Right cardiac atrium (tissue), 5 donors: ENCODE measurements around the gene TRIM26. TPM values are rescaled to one million over a fixed set of nuclear protein-coding genes. Genes with fewer than 3 reads are reported as not detected.

Experiments
- ATAC-seq, 2 donors: fragments of 200-7000 bp; cut with Tn5 transposase; one replicate each; pipeline versions ENCODE4 v1.8.0 to v1.9.1; 2020; ENCODE audit warnings: moderate library complexity in 2 of 2, mild to moderate bottlenecking in 1 of 2
- DNase-seq, 3 donors: peaks; one replicate each; pipeline ENCODE4 v3.0.0-alpha.2; 2020
- H3K27ac ChIP-seq: one replicate; pipeline ENCODE4 v1.5.1; 2013; ENCODE audit warnings: mild to moderate bottlenecking, low read length, control low read depth, moderate library complexity
- H3K27me3 ChIP-seq: one replicate; pipeline ENCODE4 v1.6.1; 2013; ENCODE audit not compliant: control insufficient read depth, insufficient read depth
- H3K4me1 ChIP-seq: one replicate; pipeline ENCODE4 v1.6.1; 2013; ENCODE audit warnings: low read length; ENCODE audit not compliant: control insufficient read depth, insufficient read depth
- H3K4me3 ChIP-seq: one replicate; pipeline ENCODE4 v1.5.1; 2013; ENCODE audit warnings: low read length, control low read depth
- H3K9me3 ChIP-seq: one replicate; pipeline ENCODE4 v1.6.1; 2013; ENCODE audit warnings: low read length; ENCODE audit not compliant: control insufficient read depth
- WGBS: extraction: QIAGEN DNeasy Blood & Tissue Kit; methylation state at CpG from one replicate; pipeline ENCODE4 v1.1.7; 2013; 5-methylcytosine and 5-hydroxymethylcytosine counted together
- intact Hi-C, 4 donors: fragments of 100-400 bp; cut with DNase I; formaldehyde crosslinking; loops; one replicate each; pipeline versions ENCODE4 v1.11.0 to v1.14.0; 2022 to 2023
- polyA plus RNA-seq: library from polyadenylated mRNA; stranded (reverse); fragments of 200-250 nt; gene quantifications from one replicate; pipeline ENCODE4 v1.2.3, GENCODE V29; 2013
- total RNA-seq, 4 donors: library from RNA; stranded (reverse); fragmentation: NEBNext Ultra II Directional; extraction: Animal tissue kit (Norgen Biotek cat#: 25700); gene quantifications; one replicate each; pipeline ENCODE4 v1.2.1, GENCODE V29; 2021
- donor health status: healthy with polysubstance abuse.
- donor health status: DM: no; HTN: yes; CAD: no.
- donor health status: DM: no; HTN: no; CAD: no.
- donor health status: DM: no; HTN: yes; CAD: no; lungs with severe emphysema.
- donor health status: DM: yes; HTN: yes; CAD: no.

The TRIM26 gene
- total and polyA plus RNA-seq, 5 donors: 19.6 to 27.1 (median 25.0) TPM

DNA sequence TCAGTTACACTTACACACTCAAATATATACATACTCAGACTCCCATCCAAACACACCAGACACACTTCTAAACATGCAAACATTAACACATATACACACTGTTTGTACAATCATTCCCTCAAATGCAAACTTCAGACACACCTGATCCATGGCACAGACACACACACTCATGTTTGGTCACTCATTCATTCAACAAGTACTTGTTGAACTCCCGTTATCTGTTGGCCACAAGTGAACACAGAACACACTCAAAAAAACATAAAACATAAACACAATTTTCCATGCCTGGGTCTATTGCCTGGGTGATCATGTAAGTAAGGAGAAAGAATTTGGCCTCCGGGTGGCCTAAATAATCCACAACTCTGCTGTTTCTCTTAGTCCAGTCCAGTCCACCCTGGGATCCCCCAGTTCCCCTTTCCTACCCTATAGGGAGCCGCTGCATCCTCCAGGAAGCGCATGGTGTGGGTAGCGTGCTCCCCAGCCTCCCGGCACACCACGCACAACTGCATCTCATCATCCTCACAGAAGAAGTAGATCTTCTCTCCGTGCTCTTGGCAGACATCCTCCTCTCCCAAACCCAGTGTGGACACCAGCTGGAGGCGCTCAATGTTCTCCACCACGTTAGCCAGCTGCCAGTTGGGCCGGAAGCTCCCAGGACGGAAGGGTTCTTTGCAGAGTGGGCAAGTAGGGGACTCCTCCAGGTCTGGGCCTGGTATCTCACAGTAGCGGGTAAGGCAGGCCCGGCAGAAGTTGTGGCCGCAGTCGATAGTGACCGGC is 53.0 kb downstream of the TRIM26 start:
- Histone ChIP-seq H3K9me3 (no peaks in the 10 kb centered on the region), H3K4me3 (no peak overlapping the region), H3K27me3 (no peaks in the 10 kb centered on the region), H3K4me1 (peaks cover 2% of the 10 kb centered on the region), H3K27ac (no peak overlapping the region)
- ATAC-seq (no peak), DNase-seq (no peak)
- intact Hi-C loops: no loop called here
- WGBS: 91% methylated on average over 17 of the region's 17 CpGs

- Histone ChIP-seq H3K27ac (no peak overlapping the region), H3K4me3 (no peak overlapping the region), H3K4me1 (peaks cover 2% of the 10 kb centered on the region), H3K27me3 (no peaks in the 10 kb centered on the region), H3K9me3 (no peaks in the 10 kb centered on the region)
- ATAC-seq (no peak), DNase-seq (no peak)
- 68% methylated on average over 3 of the region's 3 CpGs for WGBS
- intact Hi-C loops: no loop called here
These were observed 54.6 kb downstream of the TRIM26 start for GRCh38 chr6:30158475-30159040.

GRCh38 chr6:30157999-30158398 is 55.2 kb downstream of the TRIM26 start:
- ATAC-seq: no peak
- 81% methylated on average over 2 of the region's 2 CpGs for WGBS

DNA sequence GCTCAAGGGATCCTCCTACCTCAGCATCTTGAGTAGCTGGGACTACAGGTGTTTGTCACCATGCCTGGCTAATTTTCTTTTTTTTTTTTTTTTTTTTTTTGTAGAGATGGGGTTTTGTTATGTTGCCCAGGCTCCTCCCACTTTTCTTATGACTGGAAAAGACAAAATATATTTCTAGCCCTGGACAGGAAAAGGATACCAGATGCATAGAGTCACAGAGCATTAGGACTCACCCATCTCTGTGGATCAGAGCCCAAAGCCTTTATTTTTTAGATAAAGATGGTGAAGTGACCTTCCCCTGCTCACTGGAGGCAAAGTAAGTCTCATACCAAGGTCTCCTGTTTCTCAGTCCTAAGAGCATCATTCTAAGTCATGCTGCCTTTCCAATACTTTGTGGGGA is 55.6 kb downstream of the TRIM26 start:
- Histone ChIP-seq H3K9me3 (no peaks in the 10 kb centered on the region), H3K4me1 (peaks cover 2% of the 10 kb centered on the region), H3K4me3 (no peak overlapping the region), H3K27ac (no peak overlapping the region), H3K27me3 (no peaks in the 10 kb centered on the region)
- no peak for DNase-seq
- intact Hi-C loops: no loop called here
- no peak for ATAC-seq

More at GRCh38 chr6:30157999-30158398, 55.2 kb downstream of the TRIM26 start:
- Histone ChIP-seq H3K27me3 (no peaks in the 10 kb centered on the region), H3K4me3 (no peak overlapping the region), H3K9me3 (no peaks in the 10 kb centered on the region), H3K27ac (no peak overlapping the region), H3K4me1 (peaks cover 2% of the 10 kb centered on the region)
- no peak for DNase-seq
- intact Hi-C loops: no loop called here

- no peaks in the 10 kb centered on the region for H3K27me3 ChIP-seq
- no peaks in the 10 kb centered on the region for H3K9me3 ChIP-seq
- DNase-seq: no peak
- no peak overlapping the region for H3K4me3 ChIP-seq
- ATAC-seq: no peak
- no peak overlapping the region for H3K27ac ChIP-seq
- peaks cover 2% of the 10 kb centered on the region for H3K4me1 ChIP-seq
- intact Hi-C loops: no loop called here
- 88% methylated on average over 9 of the region's 9 CpGs for WGBS
These were observed 56.4 kb downstream of the TRIM26 start for GRCh38 chr6:30156774-30157173.

- WGBS: 9% methylated on average over 4 of the region's 4 CpGs
- Histone ChIP-seq H3K9me3 (no peaks in the 10 kb centered on the region), H3K27me3 (no peaks in the 10 kb centered on the region), H3K4me1 (peaks cover 2% of the 10 kb centered on the region), H3K4me3 (no peak overlapping the region), H3K27ac (no peak overlapping the region)
- intact Hi-C loops: no loop called here
- ATAC-seq (peak; percentile 71 to 93), DNase-seq (peak in 2 of 3 donors; percentile 71 to 72)
These were observed 57.0 kb downstream of the TRIM26 start for GRCh38 chr6:30156262-30156599.

GRCh38 chr6:30155520-30156261 is 57.5 kb downstream of the TRIM26 start:
- intact Hi-C loops: no loop called here
- no peak overlapping the region for H3K4me3 ChIP-seq
- 93% methylated on average over 2 of the region's 2 CpGs for WGBS
- ATAC-seq: peak in 1 of 2 donors; percentile 19
- H3K27ac ChIP-seq: no peak overlapping the region
- no peaks in the 10 kb centered on the region for H3K27me3 ChIP-seq
- no peak for DNase-seq
- peaks cover 2% of the 10 kb centered on the region for H3K4me1 ChIP-seq
- H3K9me3 ChIP-seq: no peaks in the 10 kb centered on the region

GRCh38 chr6:30154709-30155519 is 58.3 kb downstream of the TRIM26 start:
- no peak overlapping the region for H3K27ac ChIP-seq
- no peaks in the 10 kb centered on the region for H3K27me3 ChIP-seq
- no peaks in the 10 kb centered on the region for H3K9me3 ChIP-seq
- 55% methylated on average over 12 of the region's 12 CpGs for WGBS
- intact Hi-C loops: no loop called here
- peaks cover 2% of the 10 kb centered on the region for H3K4me1 ChIP-seq
- peak; percentile 36 to 57 for ATAC-seq
- no peak for DNase-seq
- H3K4me3 ChIP-seq: no peak overlapping the region

DNA sequence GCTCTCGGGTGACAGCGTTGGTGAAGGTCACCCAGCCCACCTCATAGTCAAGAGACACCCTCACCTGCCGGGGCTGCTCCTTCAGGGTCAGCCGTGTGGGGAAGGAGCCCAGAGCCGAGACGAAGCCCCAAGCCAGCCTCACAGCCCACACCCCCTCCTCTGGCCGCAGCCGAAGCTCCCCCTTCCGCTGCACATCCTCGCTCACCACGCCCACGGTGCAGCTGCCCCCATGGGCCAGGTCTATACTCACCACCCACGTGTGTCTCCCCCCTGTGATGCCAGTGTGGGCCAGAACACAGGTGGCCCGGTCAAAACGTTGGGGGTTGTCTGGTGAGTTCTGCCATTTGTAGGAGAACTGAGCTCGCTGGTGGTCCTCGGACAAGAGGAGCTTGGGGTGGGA is 59.1 kb downstream of the TRIM26 start:
- Histone ChIP-seq H3K9me3 (no peaks in the 10 kb centered on the region), H3K4me3 (no peak overlapping the region), H3K4me1 (peaks cover 2% of the 10 kb centered on the region), H3K27me3 (no peaks in the 10 kb centered on the region), H3K27ac (no peak overlapping the region)
- DNase-seq (no peak), ATAC-seq (no peak)
- intact Hi-C loops: no loop called here
- 89% methylated on average over 17 of the region's 17 CpGs for WGBS

DNA sequence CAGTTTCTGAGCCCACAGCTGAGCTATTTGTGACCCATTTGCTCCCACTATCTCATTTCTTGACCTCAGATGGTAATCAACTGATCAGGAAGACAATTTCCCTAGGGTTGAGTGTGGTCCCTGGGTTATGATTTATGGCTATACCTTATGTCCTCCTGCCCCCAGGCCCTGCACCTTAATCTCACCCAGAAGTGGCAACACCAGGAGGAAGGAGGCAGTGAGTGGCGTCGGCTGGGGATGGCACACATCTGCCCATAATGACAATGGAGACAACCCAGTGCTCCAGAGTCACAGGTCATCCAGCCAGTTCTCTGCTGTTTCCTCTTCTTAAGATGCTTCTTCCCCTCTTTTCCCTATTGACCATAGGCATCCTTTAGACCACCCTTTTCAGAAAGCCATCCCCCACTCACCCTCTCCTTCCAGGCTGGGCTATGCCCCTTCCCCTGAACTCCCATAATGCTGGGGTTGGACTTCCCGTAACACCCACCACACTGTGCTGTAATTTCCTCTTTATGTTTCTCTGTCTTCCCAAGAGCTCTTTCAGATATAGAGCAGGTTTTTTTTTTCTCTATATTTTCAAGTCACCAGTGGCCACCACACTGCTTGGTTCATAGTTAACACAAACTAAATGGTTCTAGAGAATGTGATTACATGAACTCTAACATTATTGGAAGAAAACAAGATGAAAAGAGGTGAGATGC is 60.1 kb downstream of the TRIM26 start:
- 63% methylated on average over 3 of the region's 3 CpGs for WGBS
- Histone ChIP-seq H3K27me3 (no peaks in the 10 kb centered on the region), H3K9me3 (no peaks in the 10 kb centered on the region), H3K4me3 (no peak overlapping the region), H3K4me1 (peaks cover 2% of the 10 kb centered on the region), H3K27ac (no peak overlapping the region)
- no peak for DNase-seq
- no peak for ATAC-seq
- intact Hi-C loops: no loop called here
